ENCODE measurements around the gene FAM187B.

DNA sequence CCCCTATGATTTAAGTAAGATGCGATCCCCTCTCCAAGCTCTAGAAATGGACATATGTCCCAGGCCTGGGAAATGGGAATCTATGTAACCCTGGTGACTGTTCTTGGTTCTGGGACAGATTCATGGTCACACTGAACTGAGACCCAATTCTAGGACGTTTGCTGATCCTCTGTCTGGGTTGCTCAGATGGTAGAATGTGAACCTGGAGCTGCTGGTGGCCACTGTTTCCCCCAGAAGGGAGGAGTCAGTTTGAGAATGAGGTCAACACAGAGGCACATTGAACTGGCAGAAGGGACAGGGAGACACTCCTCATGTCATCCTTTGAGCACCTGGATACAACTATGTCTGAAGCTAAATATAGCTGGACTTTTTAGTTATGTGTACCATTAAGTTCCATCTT lies 29.1 kb downstream of the FAM187B start:
- TF ChIP-seq, protein P1, sequence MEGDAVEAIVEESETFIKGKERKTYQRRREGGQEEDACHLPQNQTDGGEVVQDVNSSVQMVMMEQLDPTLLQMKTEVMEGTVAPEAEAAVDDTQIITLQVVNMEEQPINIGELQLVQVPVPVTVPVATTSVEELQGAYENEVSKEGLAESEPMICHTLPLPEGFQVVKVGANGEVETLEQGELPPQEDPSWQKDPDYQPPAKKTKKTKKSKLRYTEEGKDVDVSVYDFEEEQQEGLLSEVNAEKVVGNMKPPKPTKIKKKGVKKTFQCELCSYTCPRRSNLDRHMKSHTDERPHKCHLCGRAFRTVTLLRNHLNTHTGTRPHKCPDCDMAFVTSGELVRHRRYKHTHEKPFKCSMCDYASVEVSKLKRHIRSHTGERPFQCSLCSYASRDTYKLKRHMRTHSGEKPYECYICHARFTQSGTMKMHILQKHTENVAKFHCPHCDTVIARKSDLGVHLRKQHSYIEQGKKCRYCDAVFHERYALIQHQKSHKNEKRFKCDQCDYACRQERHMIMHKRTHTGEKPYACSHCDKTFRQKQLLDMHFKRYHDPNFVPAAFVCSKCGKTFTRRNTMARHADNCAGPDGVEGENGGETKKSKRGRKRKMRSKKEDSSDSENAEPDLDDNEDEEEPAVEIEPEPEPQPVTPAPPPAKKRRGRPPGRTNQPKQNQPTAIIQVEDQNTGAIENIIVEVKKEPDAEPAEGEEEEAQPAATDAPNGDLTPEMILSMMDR (IDR thresholded peaks at IDR 0.05; ENCODE audit: low read length): no peak
- TF ChIP-seq EZH2 (IDR thresholded peaks at IDR 0.05; ENCODE audit: borderline replicate concordance, low read length): no peak
